HEK293 (cell line): ENCODE measurements around the gene ATE1.

Experiments
- CTCF ChIA-PET: fragments of 350-600 bp; formaldehyde crosslinking; extraction: SDS; loops from one replicate; lab custom pipeline; 2021; ENCODE audit warnings: antibody characterized with exemption; lab: Yijun Ruan, JAX
- POLR2A ChIA-PET: fragments of 300-600 bp; formaldehyde crosslinking; extraction: SDS; loops from one replicate; lab custom pipeline; 2020; ENCODE audit warnings: antibody characterized with exemption, inconsistent platforms; lab: Yijun Ruan, JAX
- H3K27ac ChIP-seq: fragments of 200-500 bp; sonication (Bioruptor generic); 2 replicates; pipeline ENCODE4 v1.5.1; 2014; ENCODE audit warnings: low read depth, low read length, control low read depth, inconsistent platforms; ENCODE audit errors: extremely low read depth
- H3K36me3 ChIP-seq, 2 experiments: fragments of 200-500 bp in 1 of 2; sonication (Bioruptor generic) in 1 of 2; 1 replicate in 1 of 2; 2 replicates in 1 of 2; pipeline ENCODE4 v1.5.1; 2014 to 2017; ENCODE audit warnings: inconsistent platforms in 2 of 2, low read length in 2 of 2; ENCODE audit not compliant: control insufficient read depth in 2 of 2, insufficient read depth in 1 of 2
- H3K4me1 ChIP-seq: fragments of 200-500 bp; sonication (Bioruptor generic); 2 replicates; pipeline ENCODE4 v1.5.1; 2014; ENCODE audit warnings: mild to moderate bottlenecking, low read length, inconsistent platforms; ENCODE audit not compliant: control insufficient read depth, insufficient read depth
- H3K4me3 ChIP-seq: 2 replicates; pipeline ENCODE4 v1.5.1; 2011; ENCODE audit warnings: low read depth, mild to moderate bottlenecking, control low read depth, low read length, moderate library complexity
- H3K9me3 ChIP-seq: fragments of 200-500 bp; sonication (Bioruptor generic); 2 replicates; pipeline ENCODE4 v1.5.1; 2014; ENCODE audit warnings: low read depth, low read length, inconsistent platforms; ENCODE audit not compliant: control insufficient read depth, insufficient read depth
- BCL6B ChIP-seq: fragments of 450-650 bp; formaldehyde crosslinking; IDR thresholded peaks from 2 replicates; pipeline ENCODE4 v1.5.1; 2017; ENCODE audit warnings: missing biosample characterization, missing genetic modification characterization
- EGR2 ChIP-seq: fragments of 450-650 bp; formaldehyde crosslinking; IDR thresholded peaks from 2 replicates; pipeline ENCODE4 v1.5.1; 2016; ENCODE audit warnings: low read depth, missing biosample characterization, missing genetic modification characterization
- KLF7 ChIP-seq: fragments of 450-650 bp; formaldehyde crosslinking; IDR thresholded peaks from 2 replicates; pipeline ENCODE4 v1.5.1; 2016; ENCODE audit warnings: missing biosample characterization, missing genetic modification characterization, borderline replicate concordance
- RBAK ChIP-seq: fragments of 450-650 bp; formaldehyde crosslinking; IDR thresholded peaks from 2 replicates; pipeline ENCODE4 v1.5.1; 2016; ENCODE audit warnings: missing biosample characterization, missing genetic modification characterization
- SP2 ChIP-seq: fragments of 450-650 bp; formaldehyde crosslinking; IDR thresholded peaks from 2 replicates; pipeline ENCODE4 v1.5.1; 2016; ENCODE audit warnings: missing biosample characterization, missing genetic modification characterization
- ZBTB21 ChIP-seq: fragments of 450-650 bp; formaldehyde crosslinking; IDR thresholded peaks from 2 replicates; pipeline ENCODE4 v1.5.1; 2017; ENCODE audit warnings: missing biosample characterization, missing genetic modification characterization
- ZNF175 ChIP-seq: fragments of 450-650 bp; formaldehyde crosslinking; IDR thresholded peaks from 2 replicates; pipeline ENCODE4 v1.5.1; 2016; ENCODE audit warnings: missing biosample characterization, missing genetic modification characterization
- ZNF18 ChIP-seq: fragments of 450-650 bp; formaldehyde crosslinking; IDR thresholded peaks from 2 replicates; pipeline ENCODE4 v1.5.1; 2016; ENCODE audit warnings: missing biosample characterization, missing genetic modification characterization
- ZNF239 ChIP-seq: fragments of 450-650 bp; formaldehyde crosslinking; IDR thresholded peaks from 2 replicates; pipeline ENCODE4 v1.5.1; 2016; ENCODE audit warnings: missing biosample characterization, missing genetic modification characterization
- ZNF266 ChIP-seq: fragments of 450-650 bp; formaldehyde crosslinking; IDR thresholded peaks from 2 replicates; pipeline ENCODE4 v1.5.1; 2016; ENCODE audit warnings: missing biosample characterization, missing genetic modification characterization, low read depth
- ZNF37A ChIP-seq: fragments of 450-650 bp; IDR thresholded peaks from 2 replicates; pipeline ENCODE4 v1.5.1; 2018; ENCODE audit warnings: missing biosample characterization, missing genetic modification characterization
- ZNF560 ChIP-seq: fragments of 450-650 bp; formaldehyde crosslinking; IDR thresholded peaks from 2 replicates; pipeline ENCODE4 v1.5.1; 2017; ENCODE audit warnings: missing biosample characterization, missing genetic modification characterization, borderline replicate concordance
- ZNF692 ChIP-seq: fragments of 450-650 bp; formaldehyde crosslinking; IDR thresholded peaks from 2 replicates; pipeline ENCODE4 v1.5.1; 2016; ENCODE audit warnings: missing biosample characterization, missing genetic modification characterization
- TF ChIP-seq, protein P1 (sequence below): fragments of 450-650 bp; formaldehyde crosslinking; IDR thresholded peaks from 2 replicates; pipeline ENCODE4 v1.5.1; 2016; ENCODE audit warnings: missing biosample characterization, missing genetic modification characterization, borderline replicate concordance
- TF ChIP-seq, protein P2 (sequence below): fragments of 450-650 bp; formaldehyde crosslinking; IDR thresholded peaks from 2 replicates; pipeline ENCODE4 v1.5.1; 2016; ENCODE audit warnings: missing biosample characterization, missing genetic modification characterization
- TF ChIP-seq, protein P3 (sequence below): fragments of 450-650 bp; formaldehyde crosslinking; IDR thresholded peaks from 2 replicates; pipeline ENCODE4 v1.5.1; 2016; ENCODE audit warnings: missing biosample characterization, missing genetic modification characterization, borderline replicate concordance
- TF ChIP-seq, protein P4 (sequence below): fragments of 450-650 bp; formaldehyde crosslinking; IDR thresholded peaks from 2 replicates; pipeline ENCODE4; 2016; ENCODE audit warnings: missing biosample characterization, missing genetic modification characterization

ATE1 gene

GRCh38 chr10:121914661-121915060 lies 13.2 kb downstream of the ATE1 start (continued):
- no peak for TF ChIP-seq KLF7 (tag by site-specific recombination)
- no peak for TF ChIP-seq ZNF175 (tag by site-specific recombination)
- TF ChIP-seq, protein P1, sequence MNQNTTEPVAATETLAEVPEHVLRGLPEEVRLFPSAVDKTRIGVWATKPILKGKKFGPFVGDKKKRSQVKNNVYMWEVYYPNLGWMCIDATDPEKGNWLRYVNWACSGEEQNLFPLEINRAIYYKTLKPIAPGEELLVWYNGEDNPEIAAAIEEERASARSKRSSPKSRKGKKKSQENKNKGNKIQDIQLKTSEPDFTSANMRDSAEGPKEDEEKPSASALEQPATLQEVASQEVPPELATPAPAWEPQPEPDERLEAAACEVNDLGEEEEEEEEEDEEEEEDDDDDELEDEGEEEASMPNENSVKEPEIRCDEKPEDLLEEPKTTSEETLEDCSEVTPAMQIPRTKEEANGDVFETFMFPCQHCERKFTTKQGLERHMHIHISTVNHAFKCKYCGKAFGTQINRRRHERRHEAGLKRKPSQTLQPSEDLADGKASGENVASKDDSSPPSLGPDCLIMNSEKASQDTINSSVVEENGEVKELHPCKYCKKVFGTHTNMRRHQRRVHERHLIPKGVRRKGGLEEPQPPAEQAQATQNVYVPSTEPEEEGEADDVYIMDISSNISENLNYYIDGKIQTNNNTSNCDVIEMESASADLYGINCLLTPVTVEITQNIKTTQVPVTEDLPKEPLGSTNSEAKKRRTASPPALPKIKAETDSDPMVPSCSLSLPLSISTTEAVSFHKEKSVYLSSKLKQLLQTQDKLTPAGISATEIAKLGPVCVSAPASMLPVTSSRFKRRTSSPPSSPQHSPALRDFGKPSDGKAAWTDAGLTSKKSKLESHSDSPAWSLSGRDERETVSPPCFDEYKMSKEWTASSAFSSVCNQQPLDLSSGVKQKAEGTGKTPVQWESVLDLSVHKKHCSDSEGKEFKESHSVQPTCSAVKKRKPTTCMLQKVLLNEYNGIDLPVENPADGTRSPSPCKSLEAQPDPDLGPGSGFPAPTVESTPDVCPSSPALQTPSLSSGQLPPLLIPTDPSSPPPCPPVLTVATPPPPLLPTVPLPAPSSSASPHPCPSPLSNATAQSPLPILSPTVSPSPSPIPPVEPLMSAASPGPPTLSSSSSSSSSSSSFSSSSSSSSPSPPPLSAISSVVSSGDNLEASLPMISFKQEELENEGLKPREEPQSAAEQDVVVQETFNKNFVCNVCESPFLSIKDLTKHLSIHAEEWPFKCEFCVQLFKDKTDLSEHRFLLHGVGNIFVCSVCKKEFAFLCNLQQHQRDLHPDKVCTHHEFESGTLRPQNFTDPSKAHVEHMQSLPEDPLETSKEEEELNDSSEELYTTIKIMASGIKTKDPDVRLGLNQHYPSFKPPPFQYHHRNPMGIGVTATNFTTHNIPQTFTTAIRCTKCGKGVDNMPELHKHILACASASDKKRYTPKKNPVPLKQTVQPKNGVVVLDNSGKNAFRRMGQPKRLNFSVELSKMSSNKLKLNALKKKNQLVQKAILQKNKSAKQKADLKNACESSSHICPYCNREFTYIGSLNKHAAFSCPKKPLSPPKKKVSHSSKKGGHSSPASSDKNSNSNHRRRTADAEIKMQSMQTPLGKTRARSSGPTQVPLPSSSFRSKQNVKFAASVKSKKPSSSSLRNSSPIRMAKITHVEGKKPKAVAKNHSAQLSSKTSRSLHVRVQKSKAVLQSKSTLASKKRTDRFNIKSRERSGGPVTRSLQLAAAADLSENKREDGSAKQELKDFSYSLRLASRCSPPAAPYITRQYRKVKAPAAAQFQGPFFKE (tag by site-specific recombination) = no peak
- TF ChIP-seq, protein P2, sequence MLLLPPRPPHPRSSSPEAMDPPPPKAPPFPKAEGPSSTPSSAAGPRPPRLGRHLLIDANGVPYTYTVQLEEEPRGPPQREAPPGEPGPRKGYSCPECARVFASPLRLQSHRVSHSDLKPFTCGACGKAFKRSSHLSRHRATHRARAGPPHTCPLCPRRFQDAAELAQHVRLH (tag by site-specific recombination) = no peak

DNA sequence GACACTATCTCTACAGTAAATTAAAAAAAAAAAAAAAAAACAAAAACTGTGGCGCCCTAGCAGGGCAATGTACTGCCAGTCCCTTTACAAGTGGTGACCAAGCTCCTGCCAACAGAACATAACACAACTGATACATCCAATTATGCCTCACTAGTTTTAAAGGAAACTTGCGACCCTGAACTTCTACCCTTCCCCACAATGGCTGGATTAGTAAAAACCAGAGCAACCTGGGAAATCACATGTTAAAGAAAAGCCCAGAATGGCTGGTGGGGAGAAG lies 16.5 kb downstream of the ATE1 start:
- H3K9me3 ChIP-seq = no peaks in the 10 kb centered on the region
- TF ChIP-seq ZBTB21 (tag by site-specific recombination) = no peak
- no peak for TF ChIP-seq ZNF239 (tag by site-specific recombination)
- TF ChIP-seq ZNF560 = no peak
- TF ChIP-seq ZNF18 (tag by site-specific recombination) = no peak
- TF ChIP-seq EGR2 (tag by site-specific recombination) = no peak
- no peak for TF ChIP-seq SP2 (tag by site-specific recombination)
- TF ChIP-seq BCL6B = no peak
- no peak for TF ChIP-seq RBAK (tag by site-specific recombination)
- TF ChIP-seq, protein P3, sequence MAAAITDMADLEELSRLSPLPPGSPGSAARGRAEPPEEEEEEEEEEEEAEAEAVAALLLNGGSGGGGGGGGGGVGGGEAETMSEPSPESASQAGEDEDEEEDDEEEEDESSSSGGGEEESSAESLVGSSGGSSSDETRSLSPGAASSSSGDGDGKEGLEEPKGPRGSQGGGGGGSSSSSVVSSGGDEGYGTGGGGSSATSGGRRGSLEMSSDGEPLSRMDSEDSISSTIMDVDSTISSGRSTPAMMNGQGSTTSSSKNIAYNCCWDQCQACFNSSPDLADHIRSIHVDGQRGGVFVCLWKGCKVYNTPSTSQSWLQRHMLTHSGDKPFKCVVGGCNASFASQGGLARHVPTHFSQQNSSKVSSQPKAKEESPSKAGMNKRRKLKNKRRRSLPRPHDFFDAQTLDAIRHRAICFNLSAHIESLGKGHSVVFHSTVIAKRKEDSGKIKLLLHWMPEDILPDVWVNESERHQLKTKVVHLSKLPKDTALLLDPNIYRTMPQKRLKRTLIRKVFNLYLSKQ (tag by site-specific recombination) = no peak
- TF ChIP-seq ZNF266 (tag by site-specific recombination) = no peak
- TF ChIP-seq ZNF692 (tag by site-specific recombination) = no peak
- TF ChIP-seq ZNF37A (tag by site-specific recombination) = no peak
- TF ChIP-seq, protein P4, sequence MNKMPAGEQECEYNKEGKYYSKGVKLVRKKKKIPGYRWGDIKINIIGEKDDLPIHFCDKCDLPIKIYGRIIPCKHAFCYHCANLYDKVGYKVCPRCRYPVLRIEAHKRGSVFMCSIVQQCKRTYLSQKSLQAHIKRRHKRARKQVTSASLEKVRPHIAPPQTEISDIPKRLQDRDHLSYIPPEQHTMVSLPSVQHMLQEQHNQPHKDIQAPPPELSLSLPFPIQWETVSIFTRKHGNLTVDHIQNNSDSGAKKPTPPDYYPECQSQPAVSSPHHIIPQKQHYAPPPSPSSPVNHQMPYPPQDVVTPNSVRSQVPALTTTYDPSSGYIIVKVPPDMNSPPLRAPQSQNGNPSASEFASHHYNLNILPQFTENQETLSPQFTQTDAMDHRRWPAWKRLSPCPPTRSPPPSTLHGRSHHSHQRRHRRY = no peak
- no peak overlapping the region for H3K4me3 ChIP-seq
- POLR2A ChIA-PET = no interaction called here
- no peaks in the 10 kb centered on the region for H3K4me1 ChIP-seq
- H3K27ac ChIP-seq = no peak overlapping the region
- H3K36me3 ChIP-seq = peaks cover 15 to 20% of the 10 kb centered on the region in 2 experiments
- CTCF ChIA-PET = interaction anchor here (0.7 to 0.9 kb wide), 2 partner anchors 10 to 12 kb away, joined by 3 to 6 read pairs; no protein-coding TSS in a partner anchor
